Measurements from ENCODE around the gene ASB6.
"Not testable (repeated sequence)": the region's sequence is repeated elsewhere in the genome, so short reads cannot be mapped to it uniquely, and the experiment has no call there.

The ASB6 gene

GRCh38 chr9:129665814-129666520 is 24.0 kb upstream of the ASB6 start:
- Histone ChIP-seq H4K91ac (ENCODE audit: low read depth, low read length, poor library complexity) (no peak overlapping the region), H3K79me1 (ENCODE audit: low read depth, low read length) (no peaks in the 10 kb centered on the region), H3K27ac (replicated peaks; ENCODE audit: low read length) (peak overlapping the region; percentile 27), H2AFZ (ENCODE audit: low read length) (peak overlapping the region; percentile 86), H4K8ac (ENCODE audit: low read depth, low read length) (peak overlapping the region; percentile 99), H2BK15ac (ENCODE audit: low read length) (peak overlapping the region; percentile 60), H3K4me3 (ENCODE audit: low read length in 2 of 2) (peak overlapping the region; percentile 17 to 77), H3K18ac (ENCODE audit: low read length) (peak overlapping the region; percentile 93), H3K4me1 (ENCODE audit: control insufficient read depth in 2 of 2, insufficient read depth in 1 of 2, low read depth in 1 of 2, low read length in 2 of 2) (peaks cover 7 to 18% of the 10 kb centered on the region in 2 donors), H3K27me3 (ENCODE audit: control insufficient read depth in 3 of 3, insufficient read depth in 3 of 3, low read depth in 1 of 3, low read length in 3 of 3) (peaks cover 0 to 74% (median 24%) of the 10 kb centered on the region in 3 experiments), H2BK12ac (ENCODE audit: low read length) (no peak overlapping the region), H3K14ac (ENCODE audit: low read length) (no peak overlapping the region), H3K9ac (ENCODE audit: low read depth, low read length, poor library complexity) (peak overlapping the region; percentile 67), H2AK5ac (ENCODE audit: low read depth, low read length) (peak overlapping the region; percentile 88), H3K4ac (ENCODE audit: low read length) (no peak overlapping the region), H2BK5ac (ENCODE audit: low read length) (no peak overlapping the region), H3K9me3 (replicated peaks in 1 of 2; ENCODE audit: control insufficient read depth in 2 of 2, insufficient read depth in 1 of 2, low read depth in 1 of 2, low read length in 2 of 2) (no peaks in the 10 kb centered on the region), H3K4me2 (ENCODE audit: insufficient read depth, low read length, poor library complexity, severe bottlenecking) (peak overlapping the region; percentile 79), H2BK120ac (ENCODE audit: low read depth, low read length) (peak overlapping the region; percentile 97), H3K23ac (ENCODE audit: low read depth, low read length, poor library complexity) (no peak overlapping the region), H3K36me3 (replicated peaks in 1 of 2; ENCODE audit: control insufficient read depth in 2 of 2, insufficient read depth in 2 of 2, low read length in 2 of 2) (no peaks in the 10 kb centered on the region)
- DNase-seq (ENCODE audit: low spot score), result no peak
- no CpG with 5 or more reads among the region's 88 CpGs for WGBS, 2 donors (ENCODE audit: extremely low coverage in 2 of 2, insufficient read length in 2 of 2, insufficient replicate concordance in 1 of 2)

- no CpG with 5 or more reads among the region's 37 CpGs for WGBS, 2 donors (ENCODE audit: extremely low coverage in 2 of 2, insufficient read length in 2 of 2, insufficient replicate concordance in 1 of 2)
- H3K9me3 ChIP-seq (replicated peaks in 1 of 2; ENCODE audit: control insufficient read depth in 2 of 2, insufficient read depth in 1 of 2, low read depth in 1 of 2, low read length in 2 of 2), result no peaks in the 10 kb centered on the region
- no peaks in the 10 kb centered on the region for H3K79me1 ChIP-seq (ENCODE audit: low read depth, low read length)
- H3K23ac ChIP-seq (ENCODE audit: low read depth, low read length, poor library complexity), result no peak within 1 kb of the TSS
- H3K18ac ChIP-seq (ENCODE audit: low read length), result peak within 1 kb of the TSS; percentile 94
- H2BK5ac ChIP-seq (ENCODE audit: low read length), result no peak within 1 kb of the TSS
- H4K91ac ChIP-seq (ENCODE audit: low read depth, low read length, poor library complexity), result peak within 1 kb of the TSS; percentile 48
- peak within 1 kb of the TSS; percentile 60 for H2BK15ac ChIP-seq (ENCODE audit: low read length)
- no peak within 1 kb of the TSS for H2BK12ac ChIP-seq (ENCODE audit: low read length)
- peak within 1 kb of the TSS; percentile 27 for H3K27ac ChIP-seq (replicated peaks; ENCODE audit: low read length)
- peak within 1 kb of the TSS; percentile 86 for H2AFZ ChIP-seq (ENCODE audit: low read length)
- H3K4me1 ChIP-seq (ENCODE audit: control insufficient read depth in 2 of 2, insufficient read depth in 1 of 2, low read depth in 1 of 2, low read length in 2 of 2), result peaks cover 7 to 15% of the 10 kb centered on the region in 2 donors
- peak within 1 kb of the TSS; percentile 17 to 77 for H3K4me3 ChIP-seq (ENCODE audit: low read length in 2 of 2)
- H4K8ac ChIP-seq (ENCODE audit: low read depth, low read length), result peak within 1 kb of the TSS; percentile 99
- no peak within 1 kb of the TSS for H3K14ac ChIP-seq (ENCODE audit: low read length)
- peak within 1 kb of the TSS; percentile 97 for H2BK120ac ChIP-seq (ENCODE audit: low read depth, low read length)
- peak; percentile 55 for DNase-seq (ENCODE audit: low spot score)
- peak within 1 kb of the TSS; percentile 67 for H3K9ac ChIP-seq (ENCODE audit: low read depth, low read length, poor library complexity)
- H3K36me3 ChIP-seq (replicated peaks in 1 of 2; ENCODE audit: control insufficient read depth in 2 of 2, insufficient read depth in 2 of 2, low read length in 2 of 2), result no peaks in the 10 kb centered on the region
- H3K27me3 ChIP-seq (ENCODE audit: control insufficient read depth in 3 of 3, insufficient read depth in 3 of 3, low read depth in 1 of 3, low read length in 3 of 3), result peaks cover 0 to 74% (median 24%) of the 10 kb centered on the region in 3 experiments
- peak within 1 kb of the TSS; percentile 79 for H3K4me2 ChIP-seq (ENCODE audit: insufficient read depth, low read length, poor library complexity, severe bottlenecking)
- H3K4ac ChIP-seq (ENCODE audit: low read length), result no peak within 1 kb of the TSS
- H2AK5ac ChIP-seq (ENCODE audit: low read depth, low read length), result peak within 1 kb of the TSS; percentile 88
These were observed 23.4 kb upstream of the ASB6 start, which contains the start of gene PRRX2 for GRCh38 chr9:129665389-129665775. TSS of gene PRRX2 (plus strand) at chr9:129665647. CDS start at chr9:129665868, 221 bp downstream.

- peaks cover 0 to 70% (median 24%) of the 10 kb centered on the region in 3 experiments for H3K27me3 ChIP-seq (ENCODE audit: control insufficient read depth in 3 of 3, insufficient read depth in 3 of 3, low read depth in 1 of 3, low read length in 3 of 3)
These were observed 22.9 kb upstream of the ASB6 start for GRCh38 chr9:129664746-129665388.

GRCh38 chr9:129662239-129662638 is 20.3 kb upstream of the ASB6 start:
- H3K9ac ChIP-seq (ENCODE audit: low read depth, low read length, poor library complexity); H3K36me3 ChIP-seq (replicated peaks in 1 of 2; ENCODE audit: control insufficient read depth in 2 of 2, insufficient read depth in 2 of 2, low read length in 2 of 2); H3K9me3 ChIP-seq (replicated peaks in 1 of 2; ENCODE audit: control insufficient read depth in 2 of 2, insufficient read depth in 1 of 2, low read depth in 1 of 2, low read length in 2 of 2); H3K79me1 ChIP-seq (ENCODE audit: low read depth, low read length); H2BK120ac ChIP-seq (ENCODE audit: low read depth, low read length); H3K18ac ChIP-seq (ENCODE audit: low read length); H2AK5ac ChIP-seq (ENCODE audit: low read depth, low read length); H3K14ac ChIP-seq (ENCODE audit: low read length); H3K4me2 ChIP-seq (ENCODE audit: insufficient read depth, low read length, poor library complexity, severe bottlenecking); H3K4me3 ChIP-seq (ENCODE audit: low read length in 2 of 2); H2AFZ ChIP-seq (ENCODE audit: low read length); H3K27ac ChIP-seq (replicated peaks; ENCODE audit: low read length); H2BK15ac ChIP-seq (ENCODE audit: low read length); H2BK12ac ChIP-seq (ENCODE audit: low read length); H3K23ac ChIP-seq (ENCODE audit: low read depth, low read length, poor library complexity); DNase-seq (ENCODE audit: low spot score); H4K91ac ChIP-seq (ENCODE audit: low read depth, low read length, poor library complexity); H2BK5ac ChIP-seq (ENCODE audit: low read length); H3K4me1 ChIP-seq (ENCODE audit: control insufficient read depth in 2 of 2, insufficient read depth in 1 of 2, low read depth in 1 of 2, low read length in 2 of 2); H4K8ac ChIP-seq (ENCODE audit: low read depth, low read length); H3K4ac ChIP-seq (ENCODE audit: low read length): not testable (repeated sequence)
- H3K27me3 ChIP-seq (ENCODE audit: control insufficient read depth in 3 of 3, insufficient read depth in 3 of 3, low read depth in 1 of 3, low read length in 3 of 3), result peaks cover 0 to 50% (median 24%) of the 10 kb centered on the region in 3 experiments
- no CpG with 5 or more reads among the region's 3 CpGs for WGBS, 2 donors (ENCODE audit: extremely low coverage in 2 of 2, insufficient read length in 2 of 2, insufficient replicate concordance in 1 of 2)

More at GRCh38 chr9:129664746-129665388, 22.9 kb upstream of the ASB6 start:
- no peak overlapping the region for H4K8ac ChIP-seq (ENCODE audit: low read depth, low read length)
- peaks cover 7 to 13% of the 10 kb centered on the region in 2 donors for H3K4me1 ChIP-seq (ENCODE audit: control insufficient read depth in 2 of 2, insufficient read depth in 1 of 2, low read depth in 1 of 2, low read length in 2 of 2)
- no peak overlapping the region for H2AK5ac ChIP-seq (ENCODE audit: low read depth, low read length)
- H2BK15ac ChIP-seq (ENCODE audit: low read length), result peak overlapping the region; percentile 57
- peak overlapping the region; percentile 79 for H3K4me2 ChIP-seq (ENCODE audit: insufficient read depth, low read length, poor library complexity, severe bottlenecking)
- H4K91ac ChIP-seq (ENCODE audit: low read depth, low read length, poor library complexity), result peak overlapping the region; percentile 48
- H3K4me3 ChIP-seq (ENCODE audit: low read length in 2 of 2), result peak overlapping the region; percentile 17 to 77
- H3K27ac ChIP-seq (replicated peaks; ENCODE audit: low read length), result no peak overlapping the region
- DNase-seq (ENCODE audit: low spot score), result no peak
- no peak overlapping the region for H3K4ac ChIP-seq (ENCODE audit: low read length)
- no peaks in the 10 kb centered on the region for H3K9me3 ChIP-seq (replicated peaks in 1 of 2; ENCODE audit: control insufficient read depth in 2 of 2, insufficient read depth in 1 of 2, low read depth in 1 of 2, low read length in 2 of 2)
- H3K14ac ChIP-seq (ENCODE audit: low read length), result no peak overlapping the region
- peak overlapping the region; percentile 94 for H3K18ac ChIP-seq (ENCODE audit: low read length)
- H2AFZ ChIP-seq (ENCODE audit: low read length), result peak overlapping the region; percentile 86
- H3K36me3 ChIP-seq (replicated peaks in 1 of 2; ENCODE audit: control insufficient read depth in 2 of 2, insufficient read depth in 2 of 2, low read length in 2 of 2), result no peaks in the 10 kb centered on the region
- H2BK5ac ChIP-seq (ENCODE audit: low read length), result no peak overlapping the region
- no CpG with 5 or more reads among the region's 36 CpGs for WGBS, 2 donors (ENCODE audit: extremely low coverage in 2 of 2, insufficient read length in 2 of 2, insufficient replicate concordance in 1 of 2)
- H3K79me1 ChIP-seq (ENCODE audit: low read depth, low read length), result no peaks in the 10 kb centered on the region
- H3K23ac ChIP-seq (ENCODE audit: low read depth, low read length, poor library complexity), result no peak overlapping the region
- H3K9ac ChIP-seq (ENCODE audit: low read depth, low read length, poor library complexity), result peak overlapping the region; percentile 57
- H2BK120ac ChIP-seq (ENCODE audit: low read depth, low read length), result no peak overlapping the region
- no peak overlapping the region for H2BK12ac ChIP-seq (ENCODE audit: low read length)
